ENCODE measurements around the gene PCDHGA7. TPM values are rescaled to one million over a fixed set of nuclear protein-coding genes. Genes with fewer than 3 reads are reported as not detected.
A peak's percentile ranks its signal among the peaks of the same experiment; 100 is the strongest.
"Not testable (repeated sequence)": the region's sequence is repeated elsewhere in the genome, so short reads cannot be mapped to it uniquely, and the experiment has no call there.

Gene PCDHGA7
- polyA plus RNA-seq, 1 experiment, result 3.6 TPM

DNA sequence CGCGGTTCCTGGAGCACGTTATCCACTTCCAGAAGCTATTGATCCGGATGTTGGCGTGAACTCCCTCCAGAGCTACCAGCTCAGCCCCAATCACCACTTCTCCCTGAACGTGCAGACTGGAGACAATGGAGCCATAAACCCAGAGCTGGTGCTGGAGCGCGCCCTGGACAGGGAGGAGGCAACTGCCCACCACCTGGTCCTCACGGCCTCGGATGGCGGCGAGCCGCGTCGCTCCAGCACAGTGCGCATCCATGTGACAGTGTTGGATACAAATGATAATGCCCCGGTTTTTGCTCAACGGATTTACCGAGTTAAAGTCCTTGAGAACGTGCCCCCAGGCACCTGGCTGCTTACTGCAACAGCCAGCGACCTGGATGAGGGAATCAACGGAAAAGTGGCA is 20.8 kb downstream of the PCDHGA7 start:
- TF ChIP-seq, protein P1, sequence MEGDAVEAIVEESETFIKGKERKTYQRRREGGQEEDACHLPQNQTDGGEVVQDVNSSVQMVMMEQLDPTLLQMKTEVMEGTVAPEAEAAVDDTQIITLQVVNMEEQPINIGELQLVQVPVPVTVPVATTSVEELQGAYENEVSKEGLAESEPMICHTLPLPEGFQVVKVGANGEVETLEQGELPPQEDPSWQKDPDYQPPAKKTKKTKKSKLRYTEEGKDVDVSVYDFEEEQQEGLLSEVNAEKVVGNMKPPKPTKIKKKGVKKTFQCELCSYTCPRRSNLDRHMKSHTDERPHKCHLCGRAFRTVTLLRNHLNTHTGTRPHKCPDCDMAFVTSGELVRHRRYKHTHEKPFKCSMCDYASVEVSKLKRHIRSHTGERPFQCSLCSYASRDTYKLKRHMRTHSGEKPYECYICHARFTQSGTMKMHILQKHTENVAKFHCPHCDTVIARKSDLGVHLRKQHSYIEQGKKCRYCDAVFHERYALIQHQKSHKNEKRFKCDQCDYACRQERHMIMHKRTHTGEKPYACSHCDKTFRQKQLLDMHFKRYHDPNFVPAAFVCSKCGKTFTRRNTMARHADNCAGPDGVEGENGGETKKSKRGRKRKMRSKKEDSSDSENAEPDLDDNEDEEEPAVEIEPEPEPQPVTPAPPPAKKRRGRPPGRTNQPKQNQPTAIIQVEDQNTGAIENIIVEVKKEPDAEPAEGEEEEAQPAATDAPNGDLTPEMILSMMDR (IDR thresholded peaks at IDR 0.05; ENCODE audit: insufficient read depth, low read depth, low read length), result no peak
- ChIA-PET CTCF (interaction anchor here (0.6 to 1.5 kb wide), 5 partner anchors 13 to 161 kb away, joined by 3 to 8 read pairs (median 3); no protein-coding TSS in a partner anchor), POLR2A (no interaction called here)
- H3K27me3 ChIP-seq (ENCODE audit: control insufficient read depth, insufficient read depth, low read length), result no peaks in the 10 kb centered on the region
- H3K36me3 ChIP-seq (ENCODE audit: control insufficient read depth, insufficient read depth, low read length), result no peaks in the 10 kb centered on the region; the same call in 1 of the 2 replicates
- no peak for DNase-seq (ENCODE audit: low read depth)
- H3K4me3 ChIP-seq (ENCODE audit: low read depth, low read length), result no peak overlapping the region

DNA sequence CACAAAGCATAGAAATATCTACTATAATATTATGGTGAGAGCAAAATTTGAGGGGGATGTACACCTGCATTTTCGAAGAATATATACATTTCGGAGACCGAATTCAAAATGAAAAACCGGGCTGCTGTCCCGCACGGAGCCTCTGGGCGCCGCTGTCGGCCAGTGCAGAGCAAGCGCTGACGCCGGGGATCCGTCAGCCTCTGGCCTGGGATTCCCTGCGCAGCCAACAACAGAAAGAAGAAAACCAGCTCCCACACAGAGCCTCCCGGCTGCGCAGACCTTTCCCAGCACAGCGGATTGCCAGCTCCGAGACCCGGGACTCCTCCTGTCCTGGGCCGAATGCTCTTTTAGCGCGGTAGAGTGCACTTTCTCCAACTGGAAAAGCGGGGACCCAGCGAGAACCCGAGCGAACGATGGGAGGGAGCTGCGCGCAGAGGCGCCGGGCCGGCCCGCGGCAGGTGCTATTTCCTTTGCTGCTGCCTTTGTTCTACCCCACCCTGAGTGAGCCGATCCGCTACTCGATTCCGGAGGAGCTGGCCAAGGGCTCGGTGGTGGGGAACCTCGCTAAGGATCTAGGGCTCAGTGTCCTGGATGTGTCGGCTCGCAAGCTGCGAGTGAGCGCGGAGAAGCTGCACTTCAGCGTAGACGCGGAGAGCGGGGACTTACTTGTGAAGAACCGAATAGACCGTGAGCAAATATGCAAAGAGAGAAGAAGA is 25.4 kb downstream of the PCDHGA7 start, which contains the start of gene PCDHGB6:
PCDHGB6 (plus strand) TSS at position 232 of the 716 bp plus-strand sequence; CDS start at position 414, 182 bp downstream.
- DNase-seq (ENCODE audit: low read depth); POLR2A ChIA-PET; H3K27me3 ChIP-seq (ENCODE audit: control insufficient read depth, insufficient read depth, low read length); H3K36me3 ChIP-seq (ENCODE audit: control insufficient read depth, insufficient read depth, low read length): not testable (repeated sequence)
- CTCF ChIA-PET, result interaction anchor here (0.6 to 2.1 kb wide), 13 partner anchors 9 to 161 kb away, joined by 3 to 11 read pairs (median 4); partner anchors contain the start of genes PCDHGA11, PCDHGA2, PCDHGA6 and PCDHGB3
- TF ChIP-seq, protein P1 (IDR thresholded peaks at IDR 0.05; ENCODE audit: insufficient read depth, low read depth, low read length), result peak; percentile 61
- peak within 1 kb of the TSS; percentile 26 for H3K4me3 ChIP-seq (ENCODE audit: low read depth, low read length)

DNA sequence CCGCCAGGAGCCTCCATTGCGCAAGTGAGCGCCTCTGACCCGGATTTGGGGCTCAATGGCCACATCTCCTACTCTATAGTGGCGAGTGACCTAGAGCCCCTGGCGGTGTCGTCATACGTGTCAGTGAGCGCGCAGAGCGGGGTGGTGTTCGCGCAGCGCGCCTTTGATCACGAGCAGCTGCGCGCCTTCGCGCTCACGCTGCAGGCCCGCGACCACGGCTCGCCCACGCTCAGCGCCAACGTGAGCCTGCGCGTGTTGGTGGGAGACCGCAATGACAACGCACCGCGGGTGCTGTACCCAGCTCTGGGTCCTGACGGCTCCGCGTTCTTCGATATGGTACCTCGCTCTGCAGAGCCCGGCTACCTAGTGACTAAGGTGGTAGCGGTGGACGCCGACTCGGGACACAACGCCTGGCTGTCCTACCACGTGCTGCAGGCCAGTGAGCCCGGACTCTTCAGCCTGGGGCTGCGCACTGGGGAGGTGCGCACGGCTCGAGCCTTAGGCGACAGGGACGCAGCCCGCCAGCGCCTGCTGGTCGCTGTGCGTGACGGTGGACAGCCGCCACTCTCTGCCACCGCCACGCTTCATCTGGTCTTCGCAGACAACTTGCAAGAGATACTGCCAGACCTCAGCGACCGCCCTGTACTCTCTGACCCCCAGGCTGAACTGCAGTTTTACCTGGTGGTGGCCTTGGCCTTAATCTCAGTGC is 27.2 kb downstream of the PCDHGA7 start:
- TF ChIP-seq, protein P1 (IDR thresholded peaks at IDR 0.05; ENCODE audit: insufficient read depth, low read depth, low read length), result no peak
- POLR2A ChIA-PET, result no interaction called here
- CTCF ChIA-PET, result interaction anchor here (4.3 kb wide), 1 partner anchor 149 kb away, joined by 73 read pairs; no protein-coding TSS in a partner anchor
- Histone ChIP-seq H3K4me3 (ENCODE audit: low read depth, low read length) (no peak overlapping the region), H3K27me3 (ENCODE audit: control insufficient read depth, insufficient read depth, low read length) (no peaks in the 10 kb centered on the region), H3K36me3 (ENCODE audit: control insufficient read depth, insufficient read depth, low read length) (no peaks in the 10 kb centered on the region; the same call in 1 of the 2 replicates)
- DNase-seq (ENCODE audit: low read depth), result no peak

DNA sequence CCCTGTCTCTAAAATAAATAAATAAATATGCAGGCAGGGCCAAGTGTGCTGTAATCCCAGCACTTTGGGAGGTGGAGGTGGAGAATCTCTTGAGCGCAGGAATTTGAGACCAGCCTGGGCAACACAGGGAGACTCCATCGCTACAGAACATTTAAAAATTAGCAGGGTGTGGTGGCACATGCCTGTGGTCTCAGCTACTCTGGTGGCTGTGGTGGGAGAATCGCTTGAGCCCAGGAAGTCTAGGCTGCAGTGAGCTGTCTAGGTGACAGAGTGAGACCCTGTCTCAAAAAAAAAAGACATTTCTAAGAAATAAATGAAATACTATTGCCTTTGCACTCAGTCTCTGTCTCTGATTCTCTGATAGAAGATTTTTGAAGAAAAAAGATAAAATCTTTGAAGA is 29.0 kb downstream of the PCDHGA7 start:
- H3K4me3 ChIP-seq (ENCODE audit: low read depth, low read length), result no peak overlapping the region
- DNase-seq (ENCODE audit: low read depth), result no peak
- POLR2A ChIA-PET, result no interaction called here
- CTCF ChIA-PET, result interaction anchor here (2.1 to 4.3 kb wide), 3 partner anchors 20 to 147 kb away, joined by 6 to 73 read pairs (median 19); partner anchors contain the start of gene PCDHGA8
- no peaks in the 10 kb centered on the region for H3K27me3 ChIP-seq (ENCODE audit: control insufficient read depth, insufficient read depth, low read length)
- no peaks in the 10 kb centered on the region; the same call in 1 of the 2 replicates for H3K36me3 ChIP-seq (ENCODE audit: control insufficient read depth, insufficient read depth, low read length)
- TF ChIP-seq, protein P1 (IDR thresholded peaks at IDR 0.05; ENCODE audit: insufficient read depth, low read depth, low read length), result no peak
